Keratinocyte (primary cell): ENCODE data around the gene SCD.

Source experiments
- CTCF ChIP-seq, 3 experiments: IDR thresholded peaks in 1 of 3; conservative IDR thresholded peaks in 1 of 3; optimal IDR thresholded peaks in 1 of 3; 2 replicates in 2 of 3; 3 replicates in 1 of 3; pipeline versions ENCODE3 to v1.5.1; 2011; ENCODE audit warnings: low read length in 3 of 3, mild to moderate bottlenecking in 3 of 3, moderate library complexity in 2 of 3, control low read depth in 1 of 3, inconsistent platforms in 1 of 3; ENCODE audit not compliant: insufficient read depth in 2 of 3; ENCODE audit errors: extremely low read depth in 1 of 3
- EZH2 ChIP-seq: IDR thresholded peaks from one replicate; pipeline ENCODE4 v1.6.1; 2012; ENCODE audit warnings: inconsistent platforms, mild to moderate bottlenecking, low read length, moderate library complexity

- TF ChIP-seq EZH2: no peak
- TF ChIP-seq CTCF (optimal IDR thresholded peaks at IDR 0.05 in 1 of 3, IDR thresholded peaks at IDR 0.05 in 1 of 3, conservative IDR thresholded peaks at IDR 0.05 in 1 of 3; ENCODE audit: extremely low read depth in 1 of 3, insufficient read depth in 2 of 3, low read length in 3 of 3): no peak
Observed at GRCh38 chr10:100348389-100348927, 1.4 kb downstream of the SCD start.
